KMS-11 (cell line): ENCODE results near the gene PAPPA2.

ENCODE experiments used
- H2AFZ ChIP-seq: fragments of 200-600 bp; sonication (generic); 2 replicates; pipeline ENCODE4 v1.6.1; 2016; ENCODE audit warnings: antibody characterized with exemption, mixed run types, low read depth
- H3K27ac ChIP-seq: fragments of 200-600 bp; sonication (generic); 2 replicates; pipeline ENCODE4 v1.6.1; 2016; ENCODE audit warnings: mild to moderate bottlenecking, mixed run types
- H3K27me3 ChIP-seq: fragments of 200-600 bp; sonication (generic); 2 replicates; pipeline ENCODE4 v1.6.1; 2017; ENCODE audit warnings: mild to moderate bottlenecking, low read depth, mixed run types, moderate library complexity; ENCODE audit not compliant: insufficient read depth
- H3K36me3 ChIP-seq: fragments of 200-600 bp; sonication (generic); 2 replicates; pipeline ENCODE4 v1.6.1; 2017; ENCODE audit warnings: mild to moderate bottlenecking, mixed run types; ENCODE audit not compliant: insufficient read depth
- H3K4me1 ChIP-seq: fragments of 200-600 bp; sonication (generic); 2 replicates; pipeline ENCODE4 v1.6.1; 2016; ENCODE audit warnings: mild to moderate bottlenecking, low read depth, mixed run types; ENCODE audit not compliant: poor library complexity, severe bottlenecking
- H3K4me2 ChIP-seq: fragments of 200-600 bp; sonication (generic); 2 replicates; pipeline ENCODE4 v1.7.0; 2016; ENCODE audit warnings: mild to moderate bottlenecking, mixed run types
- H3K4me3 ChIP-seq: fragments of 200-600 bp; sonication (generic); IDR thresholded peaks from 2 replicates; pipeline ENCODE4 v1.6.1; 2017; ENCODE audit warnings: low read depth, low read length, mixed read lengths; ENCODE audit not compliant: insufficient read depth
- H3K79me2 ChIP-seq: fragments of 200-600 bp; sonication (generic); 2 replicates; pipeline ENCODE4 v1.6.1; 2016; ENCODE audit warnings: low read depth, mixed run types; ENCODE audit not compliant: insufficient read depth
- H3K9ac ChIP-seq: fragments of 200-600 bp; sonication (generic); 2 replicates; pipeline ENCODE4 v1.6.1; 2016; ENCODE audit warnings: mild to moderate bottlenecking, mixed run types
- H4K20me1 ChIP-seq: fragments of 200-600 bp; sonication (generic); 2 replicates; pipeline ENCODE4 v1.6.1; 2016; ENCODE audit warnings: mild to moderate bottlenecking, mixed run types; ENCODE audit not compliant: insufficient read depth
- CTCF ChIP-seq: fragments of 200-600 bp; sonication (generic); conservative IDR thresholded peaks from 2 replicates; pipeline ENCODE4 v1.6.1; 2017; ENCODE audit warnings: low read depth, mild to moderate bottlenecking, antibody characterized with exemption, low read length, moderate library complexity, mixed read lengths

Gene PAPPA2

GRCh38 chr1:176604461-176604860 lies 141.5 kb downstream of the PAPPA2 start:
- no peak for TF ChIP-seq CTCF
- H3K27ac ChIP-seq, result no peak overlapping the region
- no peaks in the 10 kb centered on the region for H4K20me1 ChIP-seq
- H3K9ac ChIP-seq, result no peak overlapping the region
- no peaks in the 10 kb centered on the region for H3K4me1 ChIP-seq
- H3K27me3 ChIP-seq, result no peaks in the 10 kb centered on the region
- no peaks in the 10 kb centered on the region for H3K36me3 ChIP-seq
- H3K4me3 ChIP-seq, result no peak overlapping the region
- no peak overlapping the region for H2AFZ ChIP-seq
- H3K4me2 ChIP-seq, result no peak overlapping the region
- H3K79me2 ChIP-seq, result no peaks in the 10 kb centered on the region

- Histone ChIP-seq H3K36me3 (no peaks in the 10 kb centered on the region), H4K20me1 (no peaks in the 10 kb centered on the region), H3K4me3 (no peak overlapping the region), H3K27me3 (no peaks in the 10 kb centered on the region), H3K9ac (no peak overlapping the region), H3K79me2 (no peaks in the 10 kb centered on the region), H2AFZ (no peak overlapping the region), H3K4me1 (no peaks in the 10 kb centered on the region), H3K4me2 (no peak overlapping the region), H3K27ac (no peak overlapping the region)
- TF ChIP-seq CTCF, result no peak
Measured at GRCh38 chr1:176605176-176605575, 142.2 kb downstream of the PAPPA2 start.

- no peaks in the 10 kb centered on the region for H3K4me1 ChIP-seq
- TF ChIP-seq CTCF, result no peak
- no peak overlapping the region for H3K27ac ChIP-seq
- no peak overlapping the region for H2AFZ ChIP-seq
- no peak overlapping the region for H3K4me2 ChIP-seq
- H3K4me3 ChIP-seq, result no peak overlapping the region
- no peaks in the 10 kb centered on the region for H3K27me3 ChIP-seq
- H3K79me2 ChIP-seq, result no peaks in the 10 kb centered on the region
- H4K20me1 ChIP-seq, result no peaks in the 10 kb centered on the region
- H3K36me3 ChIP-seq, result no peaks in the 10 kb centered on the region
- H3K9ac ChIP-seq, result no peak overlapping the region
Measured at GRCh38 chr1:176609556-176610408, 146.8 kb downstream of the PAPPA2 start.

- TF ChIP-seq CTCF, result no peak
- Histone ChIP-seq H3K9ac (no peak overlapping the region), H2AFZ (no peak overlapping the region), H3K27ac (no peak overlapping the region), H3K4me2 (no peak overlapping the region), H4K20me1 (no peaks in the 10 kb centered on the region), H3K4me3 (no peak overlapping the region), H3K4me1 (no peaks in the 10 kb centered on the region), H3K79me2 (no peaks in the 10 kb centered on the region), H3K36me3 (no peaks in the 10 kb centered on the region), H3K27me3 (no peaks in the 10 kb centered on the region)
Measured at GRCh38 chr1:176612791-176613190, 149.8 kb downstream of the PAPPA2 start.
